NCI-H146 treated with DMSO at 0.1 percent for 48 hours (cell line): ENCODE data around the gene TBX5.

ENCODE experiments used
- DNase-seq: peaks from one replicate; lab custom pipeline; 2025; ENCODE audit not compliant: unreplicated experiment; lab: John Stamatoyannopoulos, UW

The TBX5 gene

GRCh38 chr12:114405519-114406271, at the start of gene TBX5:
Gene TBX5, minus strand, starts transcription at chr12:114406144. Its CDS starts 2,246 bp downstream, at chr12:114403898.
- DNase-seq, result no peak

GRCh38 chr12:114451657-114452056, 45.7 kb upstream of the TBX5 start:
- no peak for DNase-seq

GRCh38 chr12:114450515-114451300, 44.8 kb upstream of the TBX5 start:
- no peak for DNase-seq

DNA sequence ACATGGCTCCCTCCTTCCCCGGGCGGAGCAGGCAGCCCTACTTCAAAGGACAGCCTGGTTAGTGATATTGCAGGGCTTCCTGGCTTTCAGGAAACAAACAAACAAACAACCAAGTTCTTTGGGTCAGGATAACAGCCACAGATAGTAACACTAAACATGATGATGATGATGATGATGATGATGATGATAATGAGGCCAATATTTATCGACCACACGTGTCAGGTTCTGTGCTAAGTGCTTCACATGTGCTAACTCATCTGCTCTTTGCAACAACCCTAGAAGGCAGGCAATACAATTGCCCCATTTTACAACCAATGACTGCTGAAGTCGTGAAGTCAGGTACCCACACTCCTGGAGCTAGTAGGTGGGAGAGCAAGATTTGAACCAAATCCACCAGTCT, 44.1 kb upstream of the TBX5 start:
- DNase-seq, result no peak

DNA sequence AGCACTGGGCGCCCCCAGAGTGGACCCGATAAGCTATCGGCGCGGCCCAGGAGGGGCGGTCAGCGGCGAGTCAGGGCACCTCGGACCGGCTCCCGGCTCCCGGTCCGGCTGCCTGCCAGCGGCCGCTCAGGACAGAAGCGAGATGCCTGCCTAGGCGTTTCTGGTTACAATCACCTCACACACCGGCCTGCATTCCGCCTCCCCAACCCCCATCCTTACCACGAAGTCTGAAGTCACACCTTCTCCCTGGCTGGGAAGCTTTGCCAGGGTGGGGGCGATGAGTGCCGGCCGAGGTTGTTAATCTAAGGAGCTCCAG, 42.6 kb upstream of the TBX5 start:
- DNase-seq, result no peak

- no peak for DNase-seq
Observed at GRCh38 chr12:114447799-114448617, 42.1 kb upstream of the TBX5 start.

- no peak for DNase-seq
Observed at GRCh38 chr12:114447274-114447716, 41.4 kb upstream of the TBX5 start.

DNA sequence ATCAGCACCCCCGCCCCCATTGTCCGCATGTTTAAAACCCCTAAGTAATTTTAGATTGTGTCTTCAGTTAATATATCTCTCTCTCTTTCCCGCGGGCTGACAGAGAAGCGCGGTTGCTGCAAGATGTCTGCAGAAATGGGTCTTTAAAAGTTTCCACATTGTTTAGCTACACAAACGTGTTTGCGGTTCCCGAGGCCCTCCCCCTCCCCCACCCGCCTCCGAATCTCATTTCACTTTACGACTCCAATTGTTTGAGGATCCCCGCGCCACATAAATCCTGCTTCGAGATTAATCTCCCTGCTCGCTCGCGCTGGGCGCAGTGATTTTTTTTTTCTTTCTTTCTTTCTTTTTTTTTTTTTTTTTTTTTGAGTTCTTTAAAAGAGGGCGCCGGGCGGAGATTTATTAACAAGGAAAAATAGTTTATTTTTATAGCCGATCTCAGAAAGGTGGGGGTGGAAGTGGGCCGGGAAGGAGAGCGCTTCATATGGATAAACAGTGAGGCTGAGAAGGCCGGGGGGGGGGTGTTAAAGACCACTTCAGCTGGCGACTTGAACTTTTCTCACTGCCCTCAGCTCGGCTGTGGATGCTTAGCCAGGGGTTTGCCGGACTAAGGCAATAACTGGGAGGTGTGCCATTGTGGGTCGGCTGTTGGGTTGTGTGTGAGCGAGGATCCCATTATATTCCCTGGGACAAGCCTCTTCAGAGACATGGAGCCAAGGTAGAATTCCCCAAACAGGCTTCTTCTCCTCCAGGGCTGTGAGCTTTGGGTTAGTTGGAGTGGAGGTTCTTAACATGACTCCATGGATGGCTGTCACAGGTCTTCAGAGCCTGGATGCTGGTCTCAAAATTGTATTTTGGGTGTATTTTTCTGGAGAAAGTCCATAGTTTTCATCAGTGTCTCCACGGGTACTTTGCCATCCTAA, 39.7 kb upstream of the TBX5 start:
- no peak for DNase-seq

DNA sequence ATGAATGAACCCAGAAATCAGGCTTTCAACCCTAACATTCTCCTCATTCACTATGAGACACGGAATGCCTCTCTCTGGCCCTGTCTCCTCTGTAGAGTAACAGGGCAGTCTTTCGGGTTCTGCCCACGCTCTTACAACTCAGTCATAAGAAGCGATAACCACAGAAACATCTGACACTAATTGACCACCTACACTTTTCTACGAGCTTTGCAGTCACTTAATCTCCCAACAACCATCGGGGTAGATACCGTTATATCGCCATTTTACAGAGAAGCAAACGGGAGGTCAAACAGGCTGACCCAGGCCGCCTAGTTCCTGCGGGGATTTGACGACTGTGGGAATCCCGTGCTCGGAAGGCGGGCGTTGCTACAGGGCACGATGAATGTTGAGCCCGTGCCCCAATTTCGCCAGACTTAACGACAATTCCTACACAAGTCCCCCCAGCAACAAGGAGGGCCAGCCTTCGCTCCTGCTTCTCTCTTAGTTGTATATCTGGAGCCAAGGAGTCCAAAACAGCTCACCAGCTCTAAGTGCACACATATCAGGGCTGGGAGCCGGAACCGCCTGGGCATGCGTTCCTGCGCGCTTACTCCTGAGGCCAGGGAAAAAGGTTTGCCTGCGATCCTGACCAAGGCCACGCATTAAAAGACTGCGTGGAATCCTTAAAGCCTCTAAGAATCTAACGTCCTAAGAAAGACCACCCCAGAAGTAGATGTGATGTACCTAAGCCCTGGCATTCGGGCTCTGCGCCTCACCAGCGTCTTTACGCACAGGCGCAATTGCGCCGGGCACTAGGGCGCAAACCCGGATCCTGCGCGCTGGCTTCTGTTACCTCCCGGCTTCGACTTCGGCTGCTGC, 38.7 kb upstream of the TBX5 start:
- no peak for DNase-seq

DNA sequence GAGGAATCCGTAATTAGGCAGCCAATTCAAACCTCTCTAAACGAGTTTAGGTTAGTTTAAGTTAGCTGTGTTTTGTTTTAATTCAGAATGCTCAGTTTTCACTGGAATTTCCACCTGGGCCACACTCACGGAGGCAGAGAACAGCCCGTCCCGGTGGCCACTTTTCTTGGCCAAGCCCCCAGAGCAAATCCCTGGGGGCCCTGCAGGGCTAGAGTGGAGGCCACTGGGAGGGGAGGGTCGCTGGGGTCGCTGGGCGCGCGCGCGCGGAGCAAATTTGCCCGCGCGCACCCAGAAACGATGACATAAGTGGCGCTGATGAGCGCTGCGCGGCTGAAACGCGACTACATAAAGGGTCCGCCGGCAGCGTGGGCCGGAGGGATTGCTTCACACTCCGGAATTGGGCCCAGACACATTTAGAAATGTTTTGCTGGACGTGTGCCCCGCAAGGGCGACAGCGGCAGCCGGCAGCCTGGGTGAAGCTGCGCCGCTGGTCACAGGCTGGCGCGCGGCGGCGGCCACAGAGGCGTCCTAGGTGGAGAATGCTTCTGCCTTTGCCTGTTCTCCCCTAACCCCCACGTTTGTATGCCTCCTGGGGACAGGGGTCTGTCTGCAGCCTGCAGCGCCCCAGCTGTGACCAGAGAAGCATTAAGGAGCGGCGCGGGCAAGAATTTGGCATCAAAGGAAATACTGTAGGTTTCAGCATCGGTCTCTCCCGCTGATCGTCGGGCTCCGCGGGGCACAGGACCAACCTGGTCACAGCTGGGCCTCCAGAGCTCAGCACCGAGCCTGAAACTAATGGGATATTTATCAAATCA, 37.9 kb upstream of the TBX5 start:
- no peak for DNase-seq

DNA sequence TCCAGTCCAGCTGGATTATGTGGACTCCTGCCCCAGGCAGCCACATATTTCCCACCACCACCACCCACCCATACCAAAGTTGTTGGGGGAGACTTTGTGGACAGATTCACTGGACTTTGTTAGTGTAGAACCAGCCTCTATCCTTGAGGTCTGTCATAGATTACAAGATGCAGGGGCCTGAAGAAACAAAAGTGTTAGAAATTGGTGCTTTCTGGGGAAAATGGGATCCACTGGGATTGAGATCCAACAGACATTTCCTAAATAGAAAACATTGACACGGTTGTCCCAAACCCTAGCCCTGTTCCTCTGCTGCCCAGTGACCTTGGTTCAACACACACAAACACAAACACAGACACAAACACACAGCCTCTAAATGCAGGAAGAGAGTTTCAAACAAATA, 36.6 kb upstream of the TBX5 start:
- DNase-seq, result no peak

GRCh38 chr12:114441545-114441944, 35.6 kb upstream of the TBX5 start:
- no peak for DNase-seq

GRCh38 chr12:114441039-114441383, 35.1 kb upstream of the TBX5 start:
- no peak for DNase-seq

GRCh38 chr12:114440270-114441038, 34.5 kb upstream of the TBX5 start:
- no peak for DNase-seq

DNA sequence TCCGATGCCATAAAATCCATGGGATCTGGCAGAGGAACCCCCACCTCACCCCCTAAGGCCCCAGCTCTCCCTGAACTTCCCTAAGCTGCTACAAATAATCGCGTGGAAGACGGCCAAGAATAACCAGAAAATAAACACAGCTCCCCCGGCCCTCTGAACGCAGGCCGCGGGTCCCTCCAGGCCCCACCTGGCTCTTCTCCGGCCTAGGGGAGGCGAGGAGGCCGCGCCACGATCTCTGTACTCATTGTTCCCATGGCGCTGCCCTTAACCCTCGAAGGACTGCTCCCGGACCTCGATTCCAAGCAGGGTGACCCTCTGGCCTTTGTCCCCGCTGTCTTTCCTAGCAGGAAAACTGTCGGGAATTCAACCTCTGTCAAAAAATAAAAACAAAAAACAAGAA, 33.9 kb upstream of the TBX5 start:
- no peak for DNase-seq

DNA sequence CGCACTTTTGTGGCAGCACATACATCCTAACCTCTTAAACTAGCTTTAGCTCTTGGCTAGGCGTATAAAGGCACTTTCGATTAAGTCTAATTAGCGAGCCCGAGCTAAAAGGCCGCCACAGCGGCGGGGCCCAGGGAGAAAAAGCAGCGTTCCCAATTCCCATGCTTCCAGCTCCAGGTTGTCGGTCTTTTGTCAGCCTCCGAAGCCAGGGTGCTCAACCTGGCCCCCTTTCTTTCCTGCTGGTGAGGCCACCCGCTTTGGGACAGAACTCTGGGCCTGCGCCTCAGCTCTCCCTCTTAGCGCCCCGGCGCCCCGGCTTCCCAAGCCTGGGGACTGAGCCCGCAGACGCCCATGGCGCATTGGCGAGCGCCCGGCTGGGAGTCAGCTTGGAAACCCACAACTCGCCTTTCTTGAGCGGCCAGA, 33.3 kb upstream of the TBX5 start:
- DNase-seq, result no peak

DNA sequence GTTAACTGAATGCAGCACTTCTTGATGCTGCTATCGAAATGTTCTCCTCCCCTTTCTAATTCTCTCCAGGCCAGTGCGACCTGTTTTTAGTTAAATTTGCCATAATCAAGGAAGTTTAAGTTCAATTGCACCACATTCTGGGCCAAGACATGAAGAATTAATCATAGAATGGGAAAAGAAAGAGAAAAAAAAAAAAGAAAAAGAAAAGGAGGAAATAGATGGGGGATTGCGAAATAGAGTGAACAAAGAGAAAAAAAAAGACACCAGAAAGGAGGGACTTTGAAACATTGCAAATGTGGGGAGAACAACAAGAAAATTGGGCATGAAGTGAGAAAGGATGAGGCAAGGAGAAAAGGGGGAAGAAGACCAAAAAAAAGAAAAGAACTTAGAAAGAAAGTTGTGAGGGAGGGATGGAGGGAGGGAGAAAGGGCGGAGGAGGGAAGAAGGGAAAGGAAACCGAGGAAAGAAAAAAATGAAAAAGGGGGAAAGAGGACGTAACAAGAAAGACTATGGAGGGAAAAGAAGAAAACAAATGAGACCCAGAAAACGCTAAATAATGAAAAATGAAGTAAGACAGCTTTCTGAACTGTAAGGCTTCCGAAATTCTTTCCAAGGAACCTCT, 32.8 kb upstream of the TBX5 start:
- no peak for DNase-seq

- DNase-seq, result no peak
Observed at GRCh38 chr12:114434341-114434740, 28.4 kb upstream of the TBX5 start.
